ENCODE results near the gene SLC8A3.

DNA sequence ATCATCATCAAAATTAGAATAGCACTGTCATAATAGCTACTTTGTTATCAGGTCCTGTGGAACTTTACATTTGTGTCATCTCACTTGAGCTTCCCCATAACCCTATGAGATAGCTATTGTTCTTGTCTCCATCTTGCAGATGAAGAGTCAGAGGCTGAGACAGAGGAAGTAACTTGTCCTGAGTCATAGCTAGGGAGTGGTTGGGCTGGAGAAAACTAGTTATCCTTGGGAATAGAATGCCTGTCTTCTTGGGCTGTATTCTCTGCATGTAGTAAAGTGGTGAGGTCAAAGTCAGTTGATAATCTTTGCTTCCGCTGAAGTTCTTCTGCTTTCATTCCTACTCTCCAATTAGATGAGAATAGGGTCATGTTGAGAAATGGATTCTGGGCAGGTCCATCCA is 192.5 kb downstream of the SLC8A3 start:
- TF ChIP-seq, protein P1, sequence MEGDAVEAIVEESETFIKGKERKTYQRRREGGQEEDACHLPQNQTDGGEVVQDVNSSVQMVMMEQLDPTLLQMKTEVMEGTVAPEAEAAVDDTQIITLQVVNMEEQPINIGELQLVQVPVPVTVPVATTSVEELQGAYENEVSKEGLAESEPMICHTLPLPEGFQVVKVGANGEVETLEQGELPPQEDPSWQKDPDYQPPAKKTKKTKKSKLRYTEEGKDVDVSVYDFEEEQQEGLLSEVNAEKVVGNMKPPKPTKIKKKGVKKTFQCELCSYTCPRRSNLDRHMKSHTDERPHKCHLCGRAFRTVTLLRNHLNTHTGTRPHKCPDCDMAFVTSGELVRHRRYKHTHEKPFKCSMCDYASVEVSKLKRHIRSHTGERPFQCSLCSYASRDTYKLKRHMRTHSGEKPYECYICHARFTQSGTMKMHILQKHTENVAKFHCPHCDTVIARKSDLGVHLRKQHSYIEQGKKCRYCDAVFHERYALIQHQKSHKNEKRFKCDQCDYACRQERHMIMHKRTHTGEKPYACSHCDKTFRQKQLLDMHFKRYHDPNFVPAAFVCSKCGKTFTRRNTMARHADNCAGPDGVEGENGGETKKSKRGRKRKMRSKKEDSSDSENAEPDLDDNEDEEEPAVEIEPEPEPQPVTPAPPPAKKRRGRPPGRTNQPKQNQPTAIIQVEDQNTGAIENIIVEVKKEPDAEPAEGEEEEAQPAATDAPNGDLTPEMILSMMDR (IDR thresholded peaks at IDR 0.05) = no peak
- TF ChIP-seq SIN3A (IDR thresholded peaks at IDR 0.05; ENCODE audit: borderline replicate concordance, insufficient read depth, low read depth, low read length) = no peak
